Stimulated activated CD8-positive, alpha-beta memory T cell treated with anti-CD3 and anti-CD28 coated beads, Interleukin-4, amount 100 ng/mL, for 48 hours (primary cell): ENCODE measurements around the gene MAP4K2.

ENCODE experiments used
- DNase-seq: peaks from one replicate; pipeline ENCODE4 v3.0.0-alpha.2; 2020

The MAP4K2 gene

DNA sequence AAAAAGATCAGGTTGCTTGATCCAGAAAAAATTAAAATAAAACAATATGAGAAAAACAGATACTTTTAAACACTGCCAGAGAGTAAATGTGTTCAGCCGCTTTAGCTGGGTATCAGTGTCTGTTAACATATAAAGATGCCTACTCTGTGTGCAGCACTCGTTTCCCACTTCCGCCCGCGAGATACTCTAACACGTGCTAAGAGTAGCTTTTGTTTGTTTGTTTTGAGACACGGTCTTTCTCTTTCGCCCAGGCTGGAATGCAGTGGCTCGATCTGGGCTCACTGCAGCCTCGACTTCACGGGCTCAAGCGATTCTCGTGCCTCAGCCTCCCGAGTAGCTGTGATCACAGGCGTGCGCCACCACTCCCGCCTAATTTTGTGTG, 7.9 kb upstream of the MAP4K2 start:
- DNase-seq = no peak

- peak; percentile 90 for DNase-seq
Observed at GRCh38 chr11:64810271-64810890, 7.4 kb upstream of the MAP4K2 start, which contains the start of gene MEN1. MEN1 (minus strand) TSS chr11:64810551; CDS start chr11:64810109, 442 bp downstream.

DNA sequence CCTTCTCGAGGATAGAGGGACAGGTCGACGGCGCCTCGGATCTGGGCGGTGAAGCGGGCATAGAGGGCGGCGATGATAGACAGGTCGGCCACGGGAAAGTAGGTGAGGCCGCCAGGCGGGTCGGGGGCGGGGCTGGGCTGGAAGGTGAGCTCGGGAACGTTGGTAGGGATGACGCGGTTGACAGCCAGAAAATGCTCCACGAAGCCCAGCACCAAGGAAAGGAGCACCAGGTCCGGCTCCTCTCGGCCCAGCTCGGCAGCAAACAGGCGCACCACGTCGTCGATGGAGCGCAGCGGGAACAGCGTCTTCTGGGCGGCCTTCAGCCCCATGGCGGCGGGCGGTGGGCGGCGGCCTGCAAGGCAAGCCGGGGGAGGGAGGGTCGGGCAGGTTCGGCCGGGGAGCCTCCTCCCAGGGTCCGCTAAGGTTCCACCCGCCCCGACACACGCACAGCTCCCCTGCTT, 6.8 kb upstream of the MAP4K2 start:
- peak; percentile 47 for DNase-seq

DNA sequence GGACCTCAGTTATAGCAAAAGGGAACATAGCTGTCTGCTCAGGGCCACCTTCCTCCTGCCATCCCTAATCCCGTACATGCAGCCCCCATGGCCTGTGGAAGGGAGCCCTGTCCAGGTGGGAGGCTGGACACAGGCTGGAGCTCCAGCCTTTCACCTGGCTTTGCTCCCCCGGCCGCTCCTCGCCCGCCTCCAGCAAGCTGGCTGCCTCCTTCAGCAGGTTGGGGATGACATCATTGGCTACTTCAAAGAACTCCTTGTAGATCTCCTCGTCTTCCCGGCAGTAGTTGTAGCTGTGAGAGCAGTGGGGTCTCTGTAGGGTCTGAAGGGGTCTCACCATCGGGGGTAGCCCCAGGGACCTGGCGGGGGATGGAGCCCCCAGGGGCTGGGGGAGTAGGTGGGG, 2.5 kb upstream of the MAP4K2 start:
- no peak for DNase-seq

DNA sequence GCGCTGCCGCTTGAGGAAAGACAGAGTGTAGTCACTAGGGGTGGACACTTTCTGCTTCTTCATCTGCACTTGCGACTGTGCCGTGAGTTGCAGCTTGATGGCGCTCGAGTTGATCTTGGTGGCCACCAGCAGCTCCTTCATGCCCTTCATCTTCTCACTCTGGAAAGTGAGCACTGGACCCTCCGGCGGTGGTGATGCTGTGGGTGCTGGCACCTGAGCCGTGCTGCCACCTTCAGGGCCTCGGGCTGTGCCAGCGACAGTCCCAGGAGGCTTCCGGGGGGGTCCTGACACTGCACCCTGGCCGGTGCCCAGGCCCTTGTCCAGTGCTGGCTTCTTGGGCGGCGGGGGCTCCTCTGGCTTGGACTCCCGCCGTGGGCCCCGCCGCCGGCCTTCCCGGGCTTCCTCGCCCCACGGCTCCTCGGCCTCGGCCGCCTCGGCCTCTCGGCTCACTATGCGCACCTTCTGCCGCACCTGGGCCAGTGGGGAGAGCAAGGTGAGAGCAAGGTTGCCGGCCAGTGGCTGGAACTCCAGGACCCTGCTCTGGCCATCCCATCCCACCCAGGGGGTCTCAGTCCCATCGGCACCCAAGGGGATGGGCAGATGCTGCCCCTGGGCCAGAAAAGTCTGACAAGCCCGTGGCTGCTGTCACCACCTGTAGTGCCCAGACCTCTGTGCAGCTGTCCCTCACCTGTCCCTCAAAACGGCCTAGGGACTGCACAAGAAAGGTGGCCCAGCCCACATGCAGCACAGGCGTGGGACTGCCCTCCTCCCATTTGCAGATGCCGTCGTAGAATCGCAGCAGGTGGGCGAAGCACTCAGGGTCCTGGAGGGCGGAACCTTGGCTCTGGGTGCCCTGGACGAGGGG, 1.6 kb upstream of the MAP4K2 start:
- no peak for DNase-seq

DNA sequence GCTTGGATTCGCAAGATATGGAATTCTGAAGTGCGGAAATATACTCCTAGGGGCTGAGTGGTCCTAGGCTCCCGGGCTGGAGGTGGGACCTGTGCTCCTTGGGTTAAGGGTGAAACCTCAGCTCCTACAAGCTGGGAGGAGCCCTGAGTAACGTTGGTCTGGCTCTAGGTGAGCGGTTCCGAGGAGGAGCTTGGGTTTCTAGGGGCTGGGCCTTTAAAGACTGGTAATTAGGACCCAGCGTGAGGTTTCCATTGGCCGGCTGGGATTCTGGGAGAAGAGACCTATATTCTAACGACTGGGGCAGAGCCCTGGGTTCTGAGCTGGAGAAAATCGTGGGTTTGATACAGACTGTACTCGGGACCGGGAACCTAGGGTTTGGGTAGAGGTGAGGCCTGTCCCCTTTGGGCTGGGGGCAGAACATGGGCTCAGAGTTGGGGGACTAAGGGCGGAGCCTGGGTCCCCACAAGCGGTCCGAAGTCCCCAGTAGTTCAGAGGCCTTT, 882 bp upstream of the MAP4K2 start:
- DNase-seq = no peak

DNA sequence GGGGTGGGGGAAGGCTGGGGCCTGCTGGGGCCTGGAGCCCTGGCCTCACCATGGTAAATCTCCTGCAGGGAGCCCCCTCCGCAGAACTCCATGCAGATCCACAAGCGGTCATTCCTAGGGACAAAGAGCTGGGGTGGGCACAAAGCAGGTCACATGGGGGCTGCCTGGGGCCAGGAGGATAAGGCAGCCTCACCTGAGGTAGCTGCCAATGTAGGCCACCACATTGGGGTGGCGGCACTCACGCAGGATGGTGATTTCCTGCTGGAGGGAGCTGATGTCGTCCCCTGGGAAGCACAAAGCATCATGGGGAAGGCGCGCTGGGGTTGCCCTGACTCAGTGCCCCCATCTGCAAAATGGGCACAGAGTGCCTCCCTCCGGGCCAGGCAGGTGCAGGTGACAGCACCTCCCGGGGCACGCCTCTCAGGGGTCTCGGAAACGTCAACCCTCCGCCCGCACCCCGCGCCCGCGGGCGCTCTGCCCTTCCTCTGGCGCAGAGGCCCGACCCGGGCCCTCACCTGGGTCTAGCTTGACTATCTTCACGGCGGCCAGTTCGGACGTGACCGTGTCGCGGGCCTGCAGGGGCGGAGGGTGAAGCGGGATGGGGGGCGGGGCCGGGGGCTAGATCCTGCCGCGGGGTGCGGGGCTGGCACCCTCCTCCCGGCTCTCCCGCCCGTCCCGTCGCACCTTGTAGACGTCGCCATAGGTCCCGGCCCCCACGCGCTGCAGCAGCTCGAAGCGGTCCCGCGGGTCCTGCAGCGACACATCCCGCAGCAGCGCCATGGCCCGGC, 450 bp downstream of the MAP4K2 start:
- DNase-seq = peak; percentile 62

- DNase-seq = no peak
Observed at GRCh38 chr11:64801561-64802369, 1.2 kb downstream of the MAP4K2 start.

- DNase-seq = no peak
Observed at GRCh38 chr11:64801158-64801464, 1.9 kb downstream of the MAP4K2 start.

- DNase-seq = no peak
Observed at GRCh38 chr11:64800303-64801157, 2.5 kb downstream of the MAP4K2 start.

DNA sequence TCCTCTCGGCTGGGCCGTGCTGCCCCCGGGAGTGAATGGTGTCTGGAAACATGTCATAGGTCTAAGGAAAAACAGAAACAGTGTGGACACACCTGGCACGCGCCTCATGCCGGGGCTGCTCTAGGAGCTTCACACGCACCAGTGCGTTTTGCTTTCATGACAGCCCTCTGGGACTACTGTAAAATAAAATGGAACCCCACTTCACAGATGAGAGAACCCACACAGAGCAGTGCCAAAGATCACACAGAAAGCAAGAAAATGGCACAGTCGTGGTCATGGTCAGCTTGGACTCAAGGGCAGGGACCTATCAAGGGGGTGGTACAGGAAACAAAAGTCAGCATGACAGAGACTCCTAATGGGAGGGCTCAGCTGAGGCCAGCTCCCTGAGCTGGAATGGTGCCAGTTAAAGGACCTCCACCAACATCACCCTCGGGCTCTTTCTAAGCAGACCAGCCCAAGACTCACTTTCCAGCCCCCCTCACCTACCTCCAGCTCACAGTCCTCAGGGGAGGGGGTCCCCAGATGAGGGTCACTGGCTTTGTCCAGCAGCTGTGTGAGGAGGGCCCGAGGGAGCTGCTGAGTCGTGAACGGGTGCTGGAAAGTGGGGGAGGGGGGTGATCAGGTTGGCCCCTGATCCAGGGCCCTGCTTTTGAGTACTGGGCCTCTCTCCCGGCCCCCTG, 3.3 kb downstream of the MAP4K2 start:
- DNase-seq = no peak

GRCh38 chr11:64799256-64799622, 3.8 kb downstream of the MAP4K2 start:
- DNase-seq = no peak

- DNase-seq = no peak
Observed at GRCh38 chr11:64796757-64797541, 6.1 kb downstream of the MAP4K2 start.

DNA sequence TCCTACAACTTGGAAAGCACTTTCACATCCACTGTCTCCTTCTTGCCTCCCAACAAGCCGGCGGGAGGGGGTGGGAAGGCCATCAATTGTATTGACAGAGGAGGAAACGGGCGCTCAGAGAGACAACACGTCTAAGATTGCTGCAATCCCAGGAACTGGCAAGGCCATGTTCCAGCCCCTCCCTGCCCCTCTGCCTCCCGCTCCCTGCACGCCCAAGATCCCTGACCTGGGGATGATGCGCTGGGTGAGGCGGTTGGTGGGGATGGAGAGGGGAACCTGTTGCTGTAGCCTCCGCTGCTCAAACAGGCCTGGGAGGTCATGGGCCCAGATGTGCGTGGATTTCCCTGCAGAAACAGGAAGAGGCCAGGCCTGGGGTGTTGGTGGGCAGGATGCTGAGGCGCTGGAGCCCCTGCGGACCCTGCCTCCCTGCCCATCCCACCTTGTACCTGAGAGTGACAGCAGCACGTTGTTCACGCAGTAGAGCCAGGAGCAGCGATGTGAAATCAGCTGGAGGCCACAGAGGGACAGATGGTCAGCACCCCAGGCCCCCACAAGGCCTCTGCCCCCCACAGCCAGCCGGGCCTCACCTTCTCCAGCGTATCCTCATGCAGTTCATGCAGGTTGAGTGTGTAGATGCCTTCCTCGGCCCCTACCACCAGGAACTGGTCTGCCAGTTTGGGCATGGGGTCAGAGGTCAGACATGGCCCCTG, 6.8 kb downstream of the MAP4K2 start:
- DNase-seq = no peak

- DNase-seq = no peak
Observed at GRCh38 chr11:64794526-64794925, 8.5 kb downstream of the MAP4K2 start.

DNA sequence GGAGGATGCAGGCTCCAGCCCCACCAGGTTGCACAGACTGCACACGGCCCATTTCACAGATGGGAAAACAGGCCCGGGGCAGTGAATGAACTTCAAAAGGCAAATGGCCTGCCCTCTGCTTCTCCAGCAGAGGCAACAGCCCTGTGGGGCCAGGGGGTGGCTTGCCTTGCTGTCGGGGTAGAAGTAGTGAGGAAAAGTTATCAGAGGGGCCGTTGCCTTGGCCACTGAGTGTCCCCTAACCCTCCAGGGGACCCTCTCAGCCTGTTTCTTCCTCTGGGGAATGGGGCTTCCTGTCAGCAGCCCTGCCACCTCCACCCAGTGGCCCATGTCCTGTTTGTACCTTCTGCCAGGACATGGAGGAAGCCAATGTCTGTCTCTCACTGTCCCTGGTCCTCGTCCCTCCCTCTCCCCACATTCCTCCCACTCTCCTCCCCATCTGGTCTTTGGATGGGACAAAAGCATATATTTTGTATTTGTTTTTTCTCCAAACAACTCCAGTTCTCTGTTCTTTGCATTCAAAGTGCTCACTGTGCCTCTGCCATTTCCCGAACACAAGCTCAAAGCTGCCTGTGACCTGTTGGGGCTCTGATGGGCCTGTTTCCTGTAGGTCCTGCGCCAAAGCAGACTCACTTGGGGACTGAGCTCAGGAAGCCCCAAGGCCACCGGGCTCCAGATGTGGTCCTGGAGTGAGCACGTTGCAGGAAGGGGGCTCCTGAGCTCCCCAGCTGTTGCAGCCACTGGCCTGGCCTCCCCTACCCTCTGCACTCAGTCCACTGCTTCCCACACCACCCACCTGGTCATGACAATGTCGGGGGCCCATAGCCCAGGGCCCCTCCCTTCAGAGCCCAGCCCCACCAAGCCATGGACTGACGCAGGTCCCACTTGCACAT, 9.5 kb downstream of the MAP4K2 start:
- no peak for DNase-seq

- no peak for DNase-seq
Observed at GRCh38 chr11:64792482-64792881, 10.5 kb downstream of the MAP4K2 start.

DNA sequence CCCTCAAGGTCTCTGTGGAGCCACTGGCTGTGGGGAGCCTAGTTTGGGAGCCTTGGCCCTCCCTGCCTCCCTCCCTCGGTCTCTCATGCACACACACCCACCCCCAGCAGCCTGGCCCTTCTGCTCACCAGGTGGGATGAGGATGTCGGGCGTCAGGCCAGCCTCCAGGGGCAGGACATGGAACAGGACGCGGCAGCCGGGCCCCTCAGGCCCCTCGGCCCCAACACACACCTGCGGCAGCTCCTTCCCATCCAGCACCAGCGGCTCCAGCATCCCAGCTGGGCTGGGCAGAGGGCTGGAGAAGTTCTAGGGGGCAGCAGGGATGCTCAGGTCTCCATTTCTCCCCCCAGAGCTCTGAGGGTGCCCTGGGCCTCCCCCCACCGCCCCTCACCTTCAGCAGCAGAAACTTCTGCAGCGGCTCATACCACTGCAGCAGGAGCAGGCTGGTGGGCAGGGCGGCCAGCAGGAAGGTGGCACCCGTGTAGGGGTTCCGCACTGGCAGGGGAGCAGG, 11.2 kb downstream of the MAP4K2 start:
- no peak for DNase-seq
